Amygdala (tissue), 56 donors: ENCODE measurements around the gene WDR64.
"Not testable (repeated sequence)": the region's sequence is repeated elsewhere in the genome, so short reads cannot be mapped to it uniquely, and the experiment has no call there.

ENCODE experiments used
- DNase-seq, 56 donors: peaks; one replicate each; lab custom pipeline; 2025; lab: John Stamatoyannopoulos, UW

WDR64 gene

GRCh38 chr1:241696815-241697639 is 44.9 kb downstream of the WDR64 start:
- no peak for DNase-seq

GRCh38 chr1:241697640-241698018 is 45.5 kb downstream of the WDR64 start:
- DNase-seq, result no peak

- no peak for DNase-seq
Measured at GRCh38 chr1:241698177-241698576, 46.1 kb downstream of the WDR64 start.

DNA sequence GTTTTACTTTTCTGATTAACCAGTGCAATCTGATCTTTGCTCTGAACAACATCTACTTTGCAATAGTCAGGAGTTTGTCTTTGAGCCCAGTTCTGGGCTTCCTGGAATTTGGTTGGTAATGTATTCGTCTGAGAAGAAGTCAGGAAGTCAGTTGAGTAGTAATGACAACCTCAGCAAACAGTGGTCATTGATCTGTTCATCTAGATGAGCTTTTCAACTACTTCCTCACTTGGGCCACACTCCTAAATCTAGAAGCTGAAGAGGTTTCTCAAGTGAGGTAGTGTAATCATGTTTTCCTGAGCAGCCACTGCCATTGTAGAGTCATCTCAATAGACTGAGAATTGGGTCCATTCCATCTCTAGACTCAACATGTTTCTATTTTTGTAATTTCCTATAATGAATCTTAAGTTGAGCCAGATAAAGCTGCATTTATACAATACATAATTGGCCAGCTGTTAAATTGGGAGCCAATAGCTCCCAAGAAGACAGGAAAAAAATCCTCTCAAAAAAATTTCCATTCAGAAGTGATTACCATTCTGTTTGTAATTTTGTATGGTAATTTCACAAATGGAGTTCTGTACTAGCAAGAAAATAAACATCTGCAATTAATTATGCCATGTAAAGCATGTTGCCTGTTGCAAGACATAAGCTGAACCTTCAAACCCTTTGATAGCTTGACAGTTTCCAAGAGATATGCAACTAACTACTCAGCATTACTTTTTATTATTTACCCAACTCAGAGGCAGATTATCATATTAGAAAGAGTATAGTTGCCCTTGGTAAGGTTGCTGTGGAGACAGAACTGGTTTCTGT is 49.6 kb downstream of the WDR64 start:
- DNase-seq, result no peak

- no peak for DNase-seq
Measured at GRCh38 chr1:241702442-241703373, 50.6 kb downstream of the WDR64 start.

GRCh38 chr1:241703739-241704138 is 51.7 kb downstream of the WDR64 start:
- DNase-seq, result not testable (repeated sequence)

GRCh38 chr1:241706257-241706656 is 54.2 kb downstream of the WDR64 start:
- DNase-seq, result no peak

GRCh38 chr1:241706967-241707366 is 54.9 kb downstream of the WDR64 start:
- no peak for DNase-seq

DNA sequence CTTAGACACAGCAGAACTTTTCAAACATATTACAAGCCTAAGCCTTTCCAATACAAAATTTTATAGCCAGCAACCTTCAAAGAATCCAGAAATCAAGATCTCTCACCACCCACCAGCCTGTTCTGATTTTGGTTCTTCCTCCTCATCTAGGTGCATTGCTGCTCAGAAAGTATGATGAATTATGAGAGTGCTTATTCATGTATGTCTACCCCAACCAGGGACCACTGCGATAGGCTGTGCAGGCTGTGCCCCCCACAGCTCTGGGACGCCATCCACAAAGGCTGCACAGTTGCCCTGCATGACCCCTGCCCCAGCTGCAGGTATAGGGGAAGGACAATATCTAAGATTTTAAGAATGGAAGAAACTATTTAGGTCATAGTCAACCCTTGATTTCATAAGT is 55.4 kb downstream of the WDR64 start:
- no peak for DNase-seq

DNA sequence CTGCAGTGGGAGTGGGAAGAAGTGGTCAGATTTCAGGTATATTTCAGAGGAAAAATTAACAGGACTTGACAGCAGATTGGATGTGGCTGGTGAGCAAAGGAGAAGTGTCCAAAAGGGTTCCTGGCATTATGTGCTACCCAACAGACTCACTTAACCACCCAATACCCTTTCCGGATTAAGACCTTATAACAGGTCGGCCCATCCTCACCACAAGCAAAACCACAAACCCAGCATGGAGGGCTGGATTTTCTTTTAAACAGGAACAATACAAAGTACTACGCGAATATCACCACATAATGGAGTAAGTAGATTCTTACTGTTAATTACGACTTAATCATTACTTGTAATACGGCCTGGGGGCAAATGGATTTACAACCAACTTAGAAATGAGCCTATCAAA is 59.2 kb downstream of the WDR64 start:
- no peak for DNase-seq

DNA sequence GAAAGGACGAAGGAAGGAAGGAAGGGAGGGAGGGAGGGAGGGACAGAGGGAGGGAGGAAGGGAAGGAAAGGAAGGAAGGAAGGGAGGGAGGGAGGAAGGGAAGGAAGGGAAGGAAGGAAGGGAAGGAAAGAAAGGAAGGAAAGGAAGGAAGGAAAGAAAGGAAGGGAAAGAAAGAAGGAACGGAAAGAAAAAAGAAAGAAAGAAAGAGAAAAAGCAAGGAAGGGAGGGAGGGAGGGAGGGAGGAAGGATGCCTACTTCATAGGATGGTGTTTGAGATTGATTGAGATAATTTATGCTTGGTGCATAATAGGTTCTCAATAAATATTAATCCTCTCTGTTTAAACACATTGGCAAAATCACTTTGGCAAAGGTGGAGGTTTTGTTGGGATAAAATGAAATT is 61.2 kb downstream of the WDR64 start:
- no peak for DNase-seq

DNA sequence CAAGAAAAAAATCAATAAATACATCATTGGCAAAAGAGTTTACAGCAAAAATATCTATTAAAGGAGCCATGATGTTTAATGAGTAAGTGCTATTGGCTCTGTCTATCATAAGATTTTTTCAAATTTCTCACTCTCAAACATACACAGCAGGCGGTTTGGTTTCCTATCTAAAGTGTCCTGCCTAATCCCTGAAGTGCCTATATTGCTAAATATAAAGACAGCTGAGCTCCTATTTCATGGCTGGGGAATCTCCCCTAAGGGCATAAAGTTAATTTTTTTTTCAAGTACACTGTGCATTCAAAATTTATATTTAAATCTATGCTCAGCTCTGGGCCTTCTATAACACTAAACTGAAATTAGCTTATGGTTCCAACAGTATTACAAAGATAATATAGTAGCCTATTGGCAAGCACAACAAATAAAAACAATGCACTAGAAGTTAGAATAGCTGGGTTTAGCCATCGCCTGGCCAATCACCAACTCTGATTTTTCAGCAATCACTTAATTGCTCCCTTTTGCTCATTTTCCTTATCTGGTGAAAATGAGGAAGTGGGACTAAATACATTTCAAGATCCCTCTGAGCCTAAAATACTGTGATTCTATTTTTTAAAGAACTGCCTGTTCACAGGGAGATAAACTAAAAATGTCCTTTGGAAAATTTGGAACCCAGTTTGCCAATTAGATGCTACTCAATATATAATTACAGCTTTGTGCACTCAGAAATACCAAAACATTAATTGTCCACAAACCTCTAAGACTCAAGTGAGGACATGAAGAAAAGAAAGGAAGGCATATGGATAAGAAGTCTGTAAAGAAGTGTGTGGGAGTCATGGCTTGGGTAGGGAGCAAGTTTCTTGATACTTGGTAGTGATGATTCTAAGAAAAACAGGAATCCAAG is 62.5 kb downstream of the WDR64 start:
- no peak for DNase-seq

DNA sequence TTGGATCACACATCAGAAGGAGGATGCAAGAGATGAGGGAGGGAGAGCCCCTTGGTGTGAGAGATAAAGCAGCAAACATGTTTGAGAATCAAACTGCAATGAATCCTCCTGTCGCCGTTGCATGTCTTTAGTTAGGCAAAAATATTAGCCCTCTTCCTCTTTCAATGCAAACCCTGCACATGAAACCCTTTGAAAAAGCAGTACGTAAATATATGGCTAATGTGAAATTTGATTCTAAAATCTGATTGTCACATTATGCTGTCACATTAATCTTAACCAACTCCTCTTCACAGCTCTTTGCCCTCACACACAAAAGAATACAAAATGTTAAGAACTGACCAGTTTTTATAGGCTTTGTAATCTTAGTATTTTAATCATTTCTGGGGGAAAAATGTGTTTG is 63.4 kb downstream of the WDR64 start:
- DNase-seq, result no peak

GRCh38 chr1:241715956-241716355 is 63.9 kb downstream of the WDR64 start:
- peak in 3 of 56 donors; percentile 2 to 14 (median 6) for DNase-seq

DNA sequence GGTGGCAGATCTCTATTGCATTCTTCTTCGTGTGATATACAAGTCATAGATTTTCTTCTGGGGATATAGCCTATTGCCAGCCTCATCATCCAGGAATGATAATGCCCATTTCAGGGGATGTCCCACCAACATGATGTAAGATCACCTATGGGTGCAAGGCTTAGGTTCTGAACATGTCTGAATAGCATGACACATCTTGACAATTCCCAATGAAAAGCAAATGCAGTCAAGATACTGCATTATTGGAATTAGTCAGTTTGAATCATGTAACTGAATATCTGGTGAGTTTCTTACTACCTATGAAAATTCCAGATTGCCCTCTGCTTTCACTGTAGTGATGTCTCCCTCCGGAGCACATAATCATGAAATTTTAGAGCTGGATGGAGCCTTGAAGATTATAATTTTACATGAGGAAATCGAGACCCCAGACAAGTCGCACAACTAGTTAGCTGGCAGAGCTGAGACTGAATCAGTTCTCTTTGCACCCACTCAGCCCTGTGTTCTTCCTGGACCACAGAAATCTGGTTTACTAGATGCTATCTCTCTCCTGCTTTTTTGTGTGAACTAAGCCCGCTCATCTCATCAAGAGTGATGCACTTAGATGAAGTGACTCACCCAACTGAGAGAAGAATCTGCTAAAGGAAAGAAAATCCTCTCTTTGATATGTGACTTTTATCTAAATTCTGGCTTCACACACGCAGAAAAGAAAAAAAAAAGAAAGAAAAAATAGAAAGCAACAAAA is 65.0 kb downstream of the WDR64 start:
- no peak for DNase-seq

DNA sequence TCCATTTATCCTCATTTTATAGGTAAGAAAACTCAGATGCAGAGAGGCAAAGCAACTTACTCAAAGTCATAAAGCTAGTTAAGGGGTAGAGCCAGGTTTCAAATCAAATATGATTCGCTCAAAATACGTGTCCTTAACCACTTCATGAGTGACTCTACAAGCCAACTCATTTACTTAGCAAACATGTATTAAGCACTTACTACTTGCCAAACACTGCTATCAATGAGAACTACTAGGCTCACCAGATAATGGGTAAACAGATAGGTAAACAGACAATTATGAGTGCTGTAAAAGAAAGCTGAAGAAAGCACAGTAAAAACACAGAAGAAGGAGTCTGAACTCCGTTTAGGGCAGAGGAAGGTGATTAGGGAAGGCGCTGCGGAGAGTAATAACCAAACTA is 65.9 kb downstream of the WDR64 start:
- no peak for DNase-seq

DNA sequence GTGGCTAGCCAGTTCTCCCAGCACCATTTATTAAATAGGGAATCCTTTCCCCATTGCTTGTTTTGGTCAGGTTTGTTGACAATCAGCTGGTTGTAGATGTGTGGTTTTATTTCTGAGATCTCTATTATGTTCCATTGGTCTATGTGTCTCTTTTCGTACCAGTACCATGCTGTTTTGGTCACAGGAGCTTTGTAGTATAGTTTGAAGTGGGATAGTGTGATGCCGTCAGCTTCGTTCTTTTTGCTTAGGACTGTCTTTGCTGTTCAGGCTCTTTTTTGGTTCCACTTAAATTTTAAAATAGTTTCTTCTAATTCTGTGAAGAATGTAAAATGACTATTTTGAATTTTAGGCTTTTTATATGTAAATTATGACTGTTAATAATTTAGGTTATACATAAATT is 68.9 kb downstream of the WDR64 start:
- no peak for DNase-seq

- DNase-seq, result no peak
Measured at GRCh38 chr1:241722947-241723346, 70.9 kb downstream of the WDR64 start.

- DNase-seq, result no peak
Measured at GRCh38 chr1:241724741-241725356, 72.8 kb downstream of the WDR64 start.
